Gastrocnemius medialis (tissue), 4 donors: Measurements from ENCODE around the gene S100A4. TPM values are rescaled to one million over a fixed set of nuclear protein-coding genes. Genes with fewer than 3 reads are reported as not detected.

Source experiments
- ATAC-seq, 2 donors: fragments of 150-250 bp; one replicate each; pipeline ENCODE4 v1.9.1; 2016
- DNase-seq, 2 donors: peaks; one replicate each; pipeline ENCODE4 v3.0.0-alpha.2; 2019
- H3K27ac ChIP-seq, 4 donors: fragments of 200-600 bp; sonication (generic); 1 replicate in 1 of 4; 2 replicates in 3 of 4; pipeline ENCODE4 v1.5.1; 2016 to 2018; ENCODE audit warnings: mild to moderate bottlenecking in 2 of 4, moderate library complexity in 1 of 4
- H3K27me3 ChIP-seq, 3 donors: fragments of 200-600 bp; sonication (generic) in 2 of 3; 1 replicate in 1 of 3; 2 replicates in 2 of 3; pipeline versions ENCODE4 v1.5.1 to v1.6.0; 2016 to 2019; ENCODE audit warnings: mild to moderate bottlenecking in 1 of 3, moderate library complexity in 1 of 3
- H3K36me3 ChIP-seq, 2 donors: fragments of 200-600 bp; sonication (generic) in 1 of 2; one replicate each; pipeline ENCODE4 v1.5.1; 2017 to 2018
- H3K4me1 ChIP-seq, 2 donors: fragments of 200-600 bp; sonication (generic) in 1 of 2; one replicate each; pipeline ENCODE4 v1.5.1; 2016 to 2017; ENCODE audit warnings: mild to moderate bottlenecking in 2 of 2
- H3K4me3 ChIP-seq, 4 donors: fragments of 200-600 bp; sonication (generic) in 3 of 4; 1 replicate in 1 of 4; 2 replicates in 3 of 4; pipeline ENCODE4 v1.5.1; 2016 to 2019; ENCODE audit warnings: mild to moderate bottlenecking in 2 of 4
- H3K9me3 ChIP-seq, 3 donors: fragments of 200-600 bp; sonication (generic) in 2 of 3; 1 replicate in 1 of 3; 2 replicates in 2 of 3; pipeline ENCODE4 v1.5.1; 2016 to 2019
- CTCF ChIP-seq, 5 experiments: fragments of 450-650 bp in 3 of 5; fragments of 200-600 bp in 2 of 5; sonication (generic) in 2 of 5; IDR thresholded peaks in 4 of 5; conservative IDR thresholded peaks in 1 of 5; 1 replicate in 4 of 5; 2 replicates in 1 of 5; pipeline ENCODE4 v1.5.1; 2016 to 2019; ENCODE audit warnings: antibody characterized with exemption in 5 of 5, mild to moderate bottlenecking in 3 of 5, moderate library complexity in 3 of 5
- POLR2A ChIP-seq, 2 donors: fragments of 450-650 bp; IDR thresholded peaks; one replicate each; pipeline ENCODE4 v1.6.1; 2017; ENCODE audit warnings: antibody characterized with exemption in 2 of 2, mild to moderate bottlenecking in 2 of 2, moderate library complexity in 2 of 2
- in situ Hi-C, 4 donors: fragments of 200-750 bp; cut with MboI; loops; one replicate each; pipeline versions ENCODE4 v1.15.0 to v1.8.0; 2017; ENCODE audit warnings: low sequenced_read_pairs in 4 of 4
- intact Hi-C: fragments of 100-400 bp; cut with DNase I; formaldehyde crosslinking; loops from one replicate; pipeline ENCODE4 v1.15.1; 2023; ENCODE audit warnings: low total_unique reads
- total RNA-seq, 4 donors: library from RNA; depleted of rRNA; stranded (reverse); fragments of >200 nt; gene quantifications; one replicate each; pipeline versions ENCODE4 v1.1.0 to v1.2.3, GENCODE V29; 2016

Gene S100A4
- total RNA-seq, 4 donors from 2014 or later, result 76.8 to 377 (median 144) TPM

- ATAC-seq, result peak; percentile 16 to 43
- H3K4me1 ChIP-seq, result peaks cover 10 to 28% of the 10 kb centered on the region in 2 donors
- no peaks in the 10 kb centered on the region for H3K9me3 ChIP-seq
- TF ChIP-seq CTCF (IDR thresholded peaks at IDR 0.05 in 4 of 5, conservative IDR thresholded peaks at IDR 0.05 in 1 of 5) (no peak), POLR2A (IDR thresholded peaks at IDR 0.05) (no peak)
- peak; percentile 44 to 59 for DNase-seq
- no peaks in the 10 kb centered on the region for H3K27me3 ChIP-seq
- intact Hi-C loops (loop anchor here (1.0 to 5.0 kb wide), 3 partner anchors 23 to 84 kb away; partner anchors contain the start of gene S100A14), in situ Hi-C loops (loop anchor here in 1 of 4 donors (5.0 to 25.0 kb wide), 2 partner anchors 34 to 454 kb away; partner anchors contain the start of genes JTB, RAB13, RPS27 and S100A2)
- H3K4me3 ChIP-seq, result peak overlapping the region; percentile 54 to 70 (median 65)
- no peaks in the 10 kb centered on the region for H3K36me3 ChIP-seq
- H3K27ac ChIP-seq, result peak overlapping the region; percentile 82 to 92 (median 86)
Observed at GRCh38 chr1:153533689-153534201, 11.9 kb downstream of the S100A4 start.

GRCh38 chr1:153532769-153533599 lies 12.6 kb downstream of the S100A4 start:
- in situ Hi-C loops, result loop anchor here in 1 of 4 donors (5.0 to 25.0 kb wide), 2 partner anchors 34 to 454 kb away; partner anchors contain the start of genes JTB, RAB13, RPS27 and S100A2
- intact Hi-C loops, result loop anchor here (1.0 to 5.0 kb wide), 3 partner anchors 22 to 84 kb away; partner anchors contain the start of gene S100A14
- ATAC-seq (peak; percentile 54 to 59), DNase-seq (peak; percentile 71 to 84)
- Histone ChIP-seq H3K4me1 (peaks cover 10 to 28% of the 10 kb centered on the region in 2 donors), H3K27ac (peak overlapping the region; percentile 82 to 92 (median 86)), H3K9me3 (no peaks in the 10 kb centered on the region), H3K36me3 (no peaks in the 10 kb centered on the region), H3K4me3 (peak overlapping the region; percentile 54 to 70 (median 65)), H3K27me3 (no peaks in the 10 kb centered on the region)
- TF ChIP-seq POLR2A (IDR thresholded peaks at IDR 0.05) (no peak), CTCF (IDR thresholded peaks at IDR 0.05 in 4 of 5, conservative IDR thresholded peaks at IDR 0.05 in 1 of 5) (peak; percentile 90 to 93 (median 91))

- Histone ChIP-seq H3K27ac (peak overlapping the region in 1 of 4 donors; percentile 92), H3K4me3 (no peak overlapping the region), H3K9me3 (no peaks in the 10 kb centered on the region), H3K36me3 (no peaks in the 10 kb centered on the region), H3K27me3 (no peaks in the 10 kb centered on the region), H3K4me1 (peaks cover 10 to 28% of the 10 kb centered on the region in 2 donors)
- in situ Hi-C loops (loop anchor here in 1 of 4 donors (5.0 to 25.0 kb wide), 2 partner anchors 35 to 455 kb away; partner anchors contain the start of genes JTB, RAB13, RPS27 and S100A2), intact Hi-C loops (loop anchor here (2.0 to 5.0 kb wide), 2 partner anchors 21 to 85 kb away; partner anchors contain the start of gene S100A14)
- ATAC-seq (no peak), DNase-seq (no peak)
- no peak for TF ChIP-seq CTCF (IDR thresholded peaks at IDR 0.05 in 4 of 5, conservative IDR thresholded peaks at IDR 0.05 in 1 of 5)
- no peak for TF ChIP-seq POLR2A (IDR thresholded peaks at IDR 0.05)
Observed at GRCh38 chr1:153532181-153532580, 13.4 kb downstream of the S100A4 start.

GRCh38 chr1:153531638-153532037 lies 14.0 kb downstream of the S100A4 start:
- TF ChIP-seq CTCF (IDR thresholded peaks at IDR 0.05 in 4 of 5, conservative IDR thresholded peaks at IDR 0.05 in 1 of 5) (no peak), POLR2A (IDR thresholded peaks at IDR 0.05) (no peak)
- DNase-seq (no peak), ATAC-seq (no peak)
- Histone ChIP-seq H3K9me3 (no peaks in the 10 kb centered on the region), H3K27me3 (no peaks in the 10 kb centered on the region), H3K27ac (no peak overlapping the region), H3K4me3 (no peak overlapping the region), H3K4me1 (peaks cover 10 to 26% of the 10 kb centered on the region in 2 donors), H3K36me3 (no peaks in the 10 kb centered on the region)
- intact Hi-C loops, result loop anchor here (2.0 to 5.0 kb wide), 2 partner anchors 21 to 86 kb away; partner anchors contain the start of gene S100A14
- in situ Hi-C loops, result loop anchor here in 1 of 4 donors (5.0 to 25.0 kb wide), 2 partner anchors 36 to 456 kb away; partner anchors contain the start of genes JTB, RAB13, RPS27 and S100A2
